Measurements from ENCODE around the gene CRYZL1.
"Not testable (repeated sequence)": the region's sequence is repeated elsewhere in the genome, so short reads cannot be mapped to it uniquely, and the experiment has no call there.

The CRYZL1 gene

DNA sequence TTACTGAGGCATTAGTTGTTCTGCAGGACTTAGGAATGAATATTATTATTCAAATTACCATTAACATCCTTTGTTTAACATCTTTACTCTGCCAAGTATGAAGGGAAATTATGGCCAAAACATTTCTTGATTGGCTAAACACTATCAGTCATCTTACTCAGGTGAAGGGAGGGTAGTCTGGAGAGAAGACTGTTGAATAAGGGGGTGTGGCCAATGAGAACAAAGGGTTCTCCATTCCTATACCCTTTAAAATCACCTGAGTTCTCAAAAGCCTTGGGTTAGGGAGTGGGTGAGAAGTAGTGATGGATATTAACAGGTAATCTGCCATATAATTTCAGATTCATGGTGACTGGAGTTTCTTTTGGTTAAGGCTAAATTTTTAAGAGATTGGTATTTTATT, 19.3 kb downstream of the CRYZL1 start:
- no peak overlapping the region for H3K4me3 ChIP-seq (replicated peaks; ENCODE audit: low read depth, low read length)
- H3K36me3 ChIP-seq (ENCODE audit: control insufficient read depth, insufficient read depth, low read length): no peaks in the 10 kb centered on the region; the same call in 1 of the 2 replicates
- TF ChIP-seq, protein P1, sequence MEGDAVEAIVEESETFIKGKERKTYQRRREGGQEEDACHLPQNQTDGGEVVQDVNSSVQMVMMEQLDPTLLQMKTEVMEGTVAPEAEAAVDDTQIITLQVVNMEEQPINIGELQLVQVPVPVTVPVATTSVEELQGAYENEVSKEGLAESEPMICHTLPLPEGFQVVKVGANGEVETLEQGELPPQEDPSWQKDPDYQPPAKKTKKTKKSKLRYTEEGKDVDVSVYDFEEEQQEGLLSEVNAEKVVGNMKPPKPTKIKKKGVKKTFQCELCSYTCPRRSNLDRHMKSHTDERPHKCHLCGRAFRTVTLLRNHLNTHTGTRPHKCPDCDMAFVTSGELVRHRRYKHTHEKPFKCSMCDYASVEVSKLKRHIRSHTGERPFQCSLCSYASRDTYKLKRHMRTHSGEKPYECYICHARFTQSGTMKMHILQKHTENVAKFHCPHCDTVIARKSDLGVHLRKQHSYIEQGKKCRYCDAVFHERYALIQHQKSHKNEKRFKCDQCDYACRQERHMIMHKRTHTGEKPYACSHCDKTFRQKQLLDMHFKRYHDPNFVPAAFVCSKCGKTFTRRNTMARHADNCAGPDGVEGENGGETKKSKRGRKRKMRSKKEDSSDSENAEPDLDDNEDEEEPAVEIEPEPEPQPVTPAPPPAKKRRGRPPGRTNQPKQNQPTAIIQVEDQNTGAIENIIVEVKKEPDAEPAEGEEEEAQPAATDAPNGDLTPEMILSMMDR (IDR thresholded peaks at IDR 0.05; ENCODE audit: insufficient read depth, low read length, poor library complexity, severe bottlenecking): no peak
- DNase-seq (ENCODE audit: extremely low read depth, insufficient read length): no peak
- H3K27me3 ChIP-seq (replicated peaks; ENCODE audit: control insufficient read depth, insufficient read depth, low read length): no peaks in the 10 kb centered on the region

GRCh38 chr21:33619726-33620125, 21.8 kb downstream of the CRYZL1 start:
- no peak for DNase-seq (ENCODE audit: extremely low read depth, insufficient read length)
- TF ChIP-seq, protein P1 (IDR thresholded peaks at IDR 0.05; ENCODE audit: insufficient read depth, low read length, poor library complexity, severe bottlenecking): no peak
- Histone ChIP-seq H3K4me3 (replicated peaks; ENCODE audit: low read depth, low read length) (no peak overlapping the region), H3K36me3 (ENCODE audit: control insufficient read depth, insufficient read depth, low read length) (no peaks in the 10 kb centered on the region; the same call in 1 of the 2 replicates), H3K27me3 (replicated peaks; ENCODE audit: control insufficient read depth, insufficient read depth, low read length) (no peaks in the 10 kb centered on the region)

GRCh38 chr21:33618407-33618806, 23.1 kb downstream of the CRYZL1 start:
- no peak for DNase-seq (ENCODE audit: extremely low read depth, insufficient read length)
- TF ChIP-seq, protein P1 (IDR thresholded peaks at IDR 0.05; ENCODE audit: insufficient read depth, low read length, poor library complexity, severe bottlenecking): no peak
- H3K4me3 ChIP-seq (replicated peaks; ENCODE audit: low read depth, low read length): no peak overlapping the region
- H3K36me3 ChIP-seq (ENCODE audit: control insufficient read depth, insufficient read depth, low read length): no peaks in the 10 kb centered on the region; the same call in 1 of the 2 replicates
- H3K27me3 ChIP-seq (replicated peaks; ENCODE audit: control insufficient read depth, insufficient read depth, low read length): no peaks in the 10 kb centered on the region

DNA sequence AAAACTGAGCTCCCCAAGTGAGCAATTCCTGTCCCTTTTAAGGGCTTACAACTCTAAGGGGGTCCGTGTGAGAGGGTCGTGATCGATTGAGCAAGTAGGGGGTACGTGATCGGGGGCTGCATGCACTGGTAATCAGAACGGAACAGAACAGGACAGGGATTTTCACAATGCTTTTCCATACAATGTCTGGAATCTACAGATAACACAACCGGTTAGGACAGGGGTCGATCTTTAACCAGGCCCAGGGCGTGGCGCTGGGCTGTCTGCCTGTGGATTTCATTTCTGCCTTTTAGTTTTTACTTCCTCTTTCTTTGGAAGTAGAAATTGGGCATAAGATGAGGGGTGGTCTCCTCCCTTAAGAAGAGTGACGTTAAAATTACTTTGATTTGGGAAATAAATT, 24.0 kb downstream of the CRYZL1 start:
- not testable (repeated sequence) for DNase-seq (ENCODE audit: extremely low read depth, insufficient read length); H3K36me3 ChIP-seq (ENCODE audit: control insufficient read depth, insufficient read depth, low read length); H3K4me3 ChIP-seq (replicated peaks; ENCODE audit: low read depth, low read length); H3K27me3 ChIP-seq (replicated peaks; ENCODE audit: control insufficient read depth, insufficient read depth, low read length)

- Histone ChIP-seq H3K4me3 (replicated peaks; ENCODE audit: low read depth, low read length) (no peak overlapping the region), H3K36me3 (ENCODE audit: control insufficient read depth, insufficient read depth, low read length) (peaks cover 2% of the 10 kb centered on the region), H3K27me3 (replicated peaks; ENCODE audit: control insufficient read depth, insufficient read depth, low read length) (no peaks in the 10 kb centered on the region)
- DNase-seq (ENCODE audit: extremely low read depth, insufficient read length): no peak
- TF ChIP-seq, protein P1 (IDR thresholded peaks at IDR 0.05; ENCODE audit: insufficient read depth, low read length, poor library complexity, severe bottlenecking): no peak
Measured at GRCh38 chr21:33611006-33611744, 30.4 kb downstream of the CRYZL1 start.

GRCh38 chr21:33608559-33608958, 33.0 kb downstream of the CRYZL1 start:
- TF ChIP-seq, protein P1 (IDR thresholded peaks at IDR 0.05; ENCODE audit: insufficient read depth, low read length, poor library complexity, severe bottlenecking): no peak
- no peaks in the 10 kb centered on the region for H3K27me3 ChIP-seq (replicated peaks; ENCODE audit: control insufficient read depth, insufficient read depth, low read length)

More at GRCh38 chr21:33608559-33608958, 33.0 kb downstream of the CRYZL1 start:
- no peak for DNase-seq (ENCODE audit: extremely low read depth, insufficient read length)
- Histone ChIP-seq H3K36me3 (ENCODE audit: control insufficient read depth, insufficient read depth, low read length) (peaks cover 2% of the 10 kb centered on the region), H3K4me3 (replicated peaks; ENCODE audit: low read depth, low read length) (no peak overlapping the region)

Data from GM06990 (cell line).